ENCODE data around the gene SCGB1A1.
"Not testable (repeated sequence)": the region's sequence is repeated elsewhere in the genome, so short reads cannot be mapped to it uniquely, and the experiment has no call there.

DNA sequence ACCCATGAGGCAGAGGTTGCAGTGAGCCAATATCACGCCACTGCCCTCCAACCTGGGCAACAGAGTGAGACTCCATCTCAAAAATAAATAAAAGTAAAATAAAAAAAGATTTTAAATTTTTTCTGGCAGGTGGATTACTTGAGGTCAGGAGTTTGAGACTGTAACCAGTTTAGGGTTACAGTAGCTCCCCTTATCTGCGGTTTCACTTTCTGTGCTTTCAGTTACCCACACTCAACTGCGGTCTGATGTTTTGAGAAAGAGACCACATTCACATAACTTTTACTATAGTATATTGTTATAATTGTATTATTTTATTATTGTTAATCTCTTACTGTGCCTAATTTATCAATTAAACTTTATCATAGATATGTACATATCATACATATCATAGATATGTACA lies 32.8 kb upstream of the SCGB1A1 start:
- TF ChIP-seq, protein P1, sequence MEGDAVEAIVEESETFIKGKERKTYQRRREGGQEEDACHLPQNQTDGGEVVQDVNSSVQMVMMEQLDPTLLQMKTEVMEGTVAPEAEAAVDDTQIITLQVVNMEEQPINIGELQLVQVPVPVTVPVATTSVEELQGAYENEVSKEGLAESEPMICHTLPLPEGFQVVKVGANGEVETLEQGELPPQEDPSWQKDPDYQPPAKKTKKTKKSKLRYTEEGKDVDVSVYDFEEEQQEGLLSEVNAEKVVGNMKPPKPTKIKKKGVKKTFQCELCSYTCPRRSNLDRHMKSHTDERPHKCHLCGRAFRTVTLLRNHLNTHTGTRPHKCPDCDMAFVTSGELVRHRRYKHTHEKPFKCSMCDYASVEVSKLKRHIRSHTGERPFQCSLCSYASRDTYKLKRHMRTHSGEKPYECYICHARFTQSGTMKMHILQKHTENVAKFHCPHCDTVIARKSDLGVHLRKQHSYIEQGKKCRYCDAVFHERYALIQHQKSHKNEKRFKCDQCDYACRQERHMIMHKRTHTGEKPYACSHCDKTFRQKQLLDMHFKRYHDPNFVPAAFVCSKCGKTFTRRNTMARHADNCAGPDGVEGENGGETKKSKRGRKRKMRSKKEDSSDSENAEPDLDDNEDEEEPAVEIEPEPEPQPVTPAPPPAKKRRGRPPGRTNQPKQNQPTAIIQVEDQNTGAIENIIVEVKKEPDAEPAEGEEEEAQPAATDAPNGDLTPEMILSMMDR (IDR thresholded peaks at IDR 0.05; ENCODE audit: insufficient read depth, low read length, poor library complexity, severe bottlenecking), result not testable (repeated sequence)
- not testable (repeated sequence) for TF ChIP-seq EZH2phosphoT487 (conservative IDR thresholded peaks at IDR 0.05; ENCODE audit: low read length)
